ENCODE results near the gene AGTRAP.

AGTRAP gene

DNA sequence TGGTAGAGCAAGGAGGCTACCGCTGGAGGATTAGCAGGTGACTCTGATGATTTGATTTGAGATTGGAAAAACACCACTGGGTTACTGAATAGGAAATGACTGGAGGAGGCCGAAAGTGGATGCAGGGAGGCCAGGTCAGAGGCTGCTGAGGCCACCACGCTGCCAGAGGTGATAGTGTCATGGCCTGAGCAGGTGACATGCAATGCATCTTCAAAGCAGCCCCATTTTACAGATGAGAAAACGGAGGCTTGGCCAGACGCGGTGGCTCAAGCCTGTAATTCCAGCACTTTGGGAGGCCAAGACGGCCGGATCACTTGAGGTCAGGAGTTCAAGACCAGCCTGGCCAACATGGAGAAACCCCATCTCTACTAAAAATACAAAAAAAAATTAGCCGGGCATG is 38.8 kb downstream of the AGTRAP start:
- Histone ChIP-seq H3K9ac (ENCODE audit: low read length) (no peak overlapping the region), H3K4me3 (ENCODE audit: low read length) (no peak overlapping the region), H4K20me1 (ENCODE audit: insufficient read depth, low read length) (no peaks in the 10 kb centered on the region), H2AFZ (ENCODE audit: low read depth, low read length) (no peak overlapping the region), H3K27me3 (ENCODE audit: low read depth, low read length) (no peaks in the 10 kb centered on the region), H3K79me2 (ENCODE audit: low read length) (no peaks in the 10 kb centered on the region), H3K4me2 (ENCODE audit: low read length) (no peak overlapping the region), H3K4me1 (ENCODE audit: low read length) (peaks cover 14% of the 10 kb centered on the region), H3K9me3 (ENCODE audit: insufficient read depth, low read length) (no peaks in the 10 kb centered on the region), H3K36me3 (replicated peaks; ENCODE audit: low read depth, low read length) (no peaks in the 10 kb centered on the region), H3K27ac (ENCODE audit: low read length) (no peak overlapping the region)
- TF ChIP-seq, protein P1, sequence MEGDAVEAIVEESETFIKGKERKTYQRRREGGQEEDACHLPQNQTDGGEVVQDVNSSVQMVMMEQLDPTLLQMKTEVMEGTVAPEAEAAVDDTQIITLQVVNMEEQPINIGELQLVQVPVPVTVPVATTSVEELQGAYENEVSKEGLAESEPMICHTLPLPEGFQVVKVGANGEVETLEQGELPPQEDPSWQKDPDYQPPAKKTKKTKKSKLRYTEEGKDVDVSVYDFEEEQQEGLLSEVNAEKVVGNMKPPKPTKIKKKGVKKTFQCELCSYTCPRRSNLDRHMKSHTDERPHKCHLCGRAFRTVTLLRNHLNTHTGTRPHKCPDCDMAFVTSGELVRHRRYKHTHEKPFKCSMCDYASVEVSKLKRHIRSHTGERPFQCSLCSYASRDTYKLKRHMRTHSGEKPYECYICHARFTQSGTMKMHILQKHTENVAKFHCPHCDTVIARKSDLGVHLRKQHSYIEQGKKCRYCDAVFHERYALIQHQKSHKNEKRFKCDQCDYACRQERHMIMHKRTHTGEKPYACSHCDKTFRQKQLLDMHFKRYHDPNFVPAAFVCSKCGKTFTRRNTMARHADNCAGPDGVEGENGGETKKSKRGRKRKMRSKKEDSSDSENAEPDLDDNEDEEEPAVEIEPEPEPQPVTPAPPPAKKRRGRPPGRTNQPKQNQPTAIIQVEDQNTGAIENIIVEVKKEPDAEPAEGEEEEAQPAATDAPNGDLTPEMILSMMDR (IDR thresholded peaks at IDR 0.05; ENCODE audit: low read depth, low read length): no peak
- no peak for TF ChIP-seq EZH2phosphoT487 (IDR thresholded peaks at IDR 0.05; ENCODE audit: low read depth)

DNA sequence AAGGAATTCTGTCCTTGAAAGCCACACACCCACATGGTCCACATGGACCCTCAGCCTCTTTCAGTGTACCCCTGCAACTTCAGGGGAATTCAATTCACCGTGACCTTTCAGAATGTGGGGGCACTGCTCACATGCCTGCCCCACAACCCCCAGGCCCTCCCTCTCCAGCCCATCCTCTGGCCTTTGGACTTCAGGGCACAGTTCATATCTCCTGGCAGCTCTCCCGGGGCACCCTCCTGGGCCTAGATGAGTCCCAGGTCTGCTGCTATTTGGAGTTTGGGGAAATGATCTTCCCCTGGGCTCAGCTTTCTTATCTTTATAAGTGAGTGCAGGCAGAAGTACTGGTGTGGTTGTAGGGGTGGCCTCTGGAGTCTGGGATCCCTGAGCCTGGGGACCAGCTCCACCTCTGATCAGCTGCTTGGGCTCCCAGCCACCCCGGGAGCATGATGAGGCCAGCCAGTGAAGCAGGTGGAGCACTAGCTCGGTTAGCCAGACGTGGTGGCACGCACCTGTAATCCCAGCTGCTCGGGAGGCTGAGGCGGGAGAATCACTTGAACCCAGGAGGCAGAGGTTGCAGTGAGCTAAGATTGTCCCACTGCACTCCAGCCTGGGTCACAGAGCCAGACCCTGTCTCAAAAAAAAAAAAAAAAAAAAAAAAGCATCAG is 41.9 kb downstream of the AGTRAP start:
- Histone ChIP-seq H3K4me1 (ENCODE audit: low read length) (peaks cover 7% of the 10 kb centered on the region; the same call in 1 of the 2 replicates), H2AFZ (ENCODE audit: low read depth, low read length) (no peak overlapping the region), H3K9me3 (ENCODE audit: insufficient read depth, low read length) (no peaks in the 10 kb centered on the region), H3K27me3 (ENCODE audit: low read depth, low read length) (no peaks in the 10 kb centered on the region), H4K20me1 (ENCODE audit: insufficient read depth, low read length) (no peaks in the 10 kb centered on the region), H3K4me3 (ENCODE audit: low read length) (no peak overlapping the region), H3K4me2 (ENCODE audit: low read length) (no peak overlapping the region), H3K36me3 (replicated peaks; ENCODE audit: low read depth, low read length) (no peaks in the 10 kb centered on the region), H3K27ac (ENCODE audit: low read length) (no peak overlapping the region), H3K9ac (ENCODE audit: low read length) (no peak overlapping the region), H3K79me2 (ENCODE audit: low read length) (no peaks in the 10 kb centered on the region)
- TF ChIP-seq, protein P1 (IDR thresholded peaks at IDR 0.05; ENCODE audit: low read depth, low read length): no peak
- no peak for TF ChIP-seq EZH2phosphoT487 (IDR thresholded peaks at IDR 0.05; ENCODE audit: low read depth)

DNA sequence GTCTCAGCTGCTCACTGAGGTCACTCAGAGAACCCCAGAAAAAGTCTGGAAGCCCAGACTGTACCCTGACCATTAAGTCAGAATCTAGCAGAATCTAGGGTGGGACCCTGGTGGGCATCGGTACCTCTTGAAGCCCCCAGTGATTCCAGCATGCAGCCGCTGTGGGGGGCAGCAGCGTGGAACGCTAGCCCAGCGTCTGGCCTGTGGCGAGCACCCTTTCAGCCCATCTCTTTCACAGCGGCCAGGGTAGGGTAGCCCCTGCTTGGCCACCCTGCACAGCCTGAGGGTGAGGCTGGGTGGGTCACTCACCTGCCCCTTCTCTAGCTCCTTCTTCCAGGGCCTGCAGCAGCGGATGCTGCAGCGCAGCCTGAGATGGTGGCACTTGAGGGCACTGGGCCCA is 42.4 kb downstream of the AGTRAP start:
- H3K27ac ChIP-seq (ENCODE audit: low read length): no peak overlapping the region
- no peaks in the 10 kb centered on the region for H3K27me3 ChIP-seq (ENCODE audit: low read depth, low read length)
- no peak overlapping the region for H3K4me2 ChIP-seq (ENCODE audit: low read length)
- H3K36me3 ChIP-seq (replicated peaks; ENCODE audit: low read depth, low read length): no peaks in the 10 kb centered on the region
- no peak overlapping the region for H3K4me3 ChIP-seq (ENCODE audit: low read length)
- H2AFZ ChIP-seq (ENCODE audit: low read depth, low read length): no peak overlapping the region
- TF ChIP-seq EZH2phosphoT487 (IDR thresholded peaks at IDR 0.05; ENCODE audit: low read depth): no peak
- TF ChIP-seq, protein P1 (IDR thresholded peaks at IDR 0.05; ENCODE audit: low read depth, low read length): no peak
- H4K20me1 ChIP-seq (ENCODE audit: insufficient read depth, low read length): no peaks in the 10 kb centered on the region
- H3K9me3 ChIP-seq (ENCODE audit: insufficient read depth, low read length): no peaks in the 10 kb centered on the region
- no peaks in the 10 kb centered on the region for H3K79me2 ChIP-seq (ENCODE audit: low read length)
- H3K4me1 ChIP-seq (ENCODE audit: low read length): peaks cover 7% of the 10 kb centered on the region; the same call in 1 of the 2 replicates
- no peak overlapping the region for H3K9ac ChIP-seq (ENCODE audit: low read length)

DNA sequence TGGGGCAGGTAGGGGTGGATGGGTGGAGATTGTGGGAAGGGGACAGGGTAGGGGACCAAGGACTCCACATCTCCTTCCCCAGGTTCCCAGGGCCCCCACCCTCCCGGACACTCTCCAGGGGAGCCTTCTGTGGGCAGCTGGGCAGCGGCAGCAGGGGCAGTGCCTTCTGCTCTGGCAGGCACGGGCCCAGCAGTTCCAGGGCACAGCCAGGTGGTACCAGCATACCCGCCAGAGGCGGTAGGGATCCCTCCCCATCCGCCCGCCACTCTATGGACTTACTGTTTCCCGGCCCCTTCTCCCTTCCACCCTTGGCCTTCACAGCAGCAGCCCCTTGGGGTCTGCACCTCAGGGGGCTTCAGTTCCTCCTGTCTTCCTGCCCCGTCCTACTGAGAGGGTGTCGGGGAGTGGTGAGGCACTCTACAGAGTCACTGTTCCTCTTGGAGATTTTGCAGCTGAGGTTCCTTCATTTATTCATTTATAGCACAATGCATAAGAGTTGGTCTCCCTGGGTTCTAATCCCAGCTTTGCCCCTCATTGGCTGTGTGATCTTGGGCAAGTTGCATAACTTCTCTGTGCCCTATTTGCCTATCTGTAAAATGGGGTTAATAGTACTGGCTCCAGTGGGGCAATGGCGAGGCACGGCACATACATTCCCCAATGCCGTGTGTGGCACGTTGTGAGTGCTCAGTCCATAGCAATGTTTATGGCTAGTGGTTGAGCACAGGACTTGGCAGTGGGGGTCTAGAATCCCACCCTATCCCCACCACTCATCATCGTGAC is 43.1 kb downstream of the AGTRAP start:
- TF ChIP-seq EZH2phosphoT487 (IDR thresholded peaks at IDR 0.05; ENCODE audit: low read depth): no peak
- TF ChIP-seq, protein P1 (IDR thresholded peaks at IDR 0.05; ENCODE audit: low read depth, low read length): no peak
- Histone ChIP-seq H3K9ac (ENCODE audit: low read length) (no peak overlapping the region), H3K4me2 (ENCODE audit: low read length) (no peak overlapping the region), H4K20me1 (ENCODE audit: insufficient read depth, low read length) (no peaks in the 10 kb centered on the region), H3K79me2 (ENCODE audit: low read length) (no peaks in the 10 kb centered on the region), H2AFZ (ENCODE audit: low read depth, low read length) (no peak overlapping the region), H3K9me3 (ENCODE audit: insufficient read depth, low read length) (no peaks in the 10 kb centered on the region), H3K36me3 (replicated peaks; ENCODE audit: low read depth, low read length) (no peaks in the 10 kb centered on the region), H3K4me3 (ENCODE audit: low read length) (no peak overlapping the region), H3K27ac (ENCODE audit: low read length) (no peak overlapping the region), H3K4me1 (ENCODE audit: low read length) (peaks cover 7% of the 10 kb centered on the region; the same call in 1 of the 2 replicates), H3K27me3 (ENCODE audit: low read depth, low read length) (no peaks in the 10 kb centered on the region)

Data from OCI-LY3 (cell line).